CD4-positive, alpha-beta T cell treated with Interleukin-2 at 100 ng/mL for 4 hours (primary cell): ENCODE results near the gene CLIC4.
"Not testable (repeated sequence)": the region's sequence is repeated elsewhere in the genome, so short reads cannot be mapped to it uniquely, and the experiment has no call there.

ENCODE experiments used
- DNase-seq: peaks from one replicate; pipeline ENCODE4 v3.0.0-alpha.2; 2020; ENCODE audit warnings: low spot score

CLIC4 gene

DNA sequence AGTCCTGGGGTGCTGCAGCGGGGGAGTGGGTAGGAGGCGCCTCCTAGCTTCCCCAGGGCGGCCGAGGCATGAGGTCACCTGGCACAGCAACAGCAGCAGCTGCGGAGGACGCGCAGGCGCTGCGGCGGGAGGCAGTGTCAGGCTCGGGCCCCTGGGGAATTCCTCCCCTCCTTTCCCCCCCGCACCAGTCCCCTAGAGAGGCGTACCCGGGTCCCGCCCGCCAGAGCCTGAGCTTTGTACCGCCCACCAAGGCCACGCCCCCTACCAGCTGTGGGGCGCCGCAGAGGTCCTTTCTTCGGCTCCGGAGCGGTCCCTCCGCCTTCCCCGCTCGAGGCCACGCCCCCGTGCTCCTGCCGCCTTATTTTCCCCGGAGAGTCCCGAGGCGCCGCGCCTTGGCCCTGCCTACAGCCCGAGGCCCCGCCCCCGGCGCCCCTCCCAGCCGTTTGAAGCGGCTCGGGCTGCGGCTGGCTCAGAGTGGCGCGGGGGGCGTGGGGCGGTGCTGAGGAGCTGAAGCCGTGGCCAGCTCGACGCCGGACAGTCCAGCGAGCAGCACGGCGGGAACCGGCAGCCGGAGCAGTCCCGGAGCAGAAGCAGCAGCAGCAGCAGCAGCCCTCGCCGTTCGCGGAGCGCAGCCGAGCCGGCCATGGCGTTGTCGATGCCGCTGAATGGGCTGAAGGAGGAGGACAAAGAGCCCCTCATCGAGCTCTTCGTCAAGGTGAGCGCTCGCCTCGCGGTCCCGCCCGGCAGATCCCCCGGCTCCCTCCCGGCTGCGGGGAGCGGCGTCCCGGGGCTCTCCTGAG is at the start of gene CLIC4:
CLIC4 (plus strand) TSS at position 537 of the 800 bp plus-strand sequence; CDS start at position 644, 107 bp downstream.
- peak; percentile 100 for DNase-seq

DNA sequence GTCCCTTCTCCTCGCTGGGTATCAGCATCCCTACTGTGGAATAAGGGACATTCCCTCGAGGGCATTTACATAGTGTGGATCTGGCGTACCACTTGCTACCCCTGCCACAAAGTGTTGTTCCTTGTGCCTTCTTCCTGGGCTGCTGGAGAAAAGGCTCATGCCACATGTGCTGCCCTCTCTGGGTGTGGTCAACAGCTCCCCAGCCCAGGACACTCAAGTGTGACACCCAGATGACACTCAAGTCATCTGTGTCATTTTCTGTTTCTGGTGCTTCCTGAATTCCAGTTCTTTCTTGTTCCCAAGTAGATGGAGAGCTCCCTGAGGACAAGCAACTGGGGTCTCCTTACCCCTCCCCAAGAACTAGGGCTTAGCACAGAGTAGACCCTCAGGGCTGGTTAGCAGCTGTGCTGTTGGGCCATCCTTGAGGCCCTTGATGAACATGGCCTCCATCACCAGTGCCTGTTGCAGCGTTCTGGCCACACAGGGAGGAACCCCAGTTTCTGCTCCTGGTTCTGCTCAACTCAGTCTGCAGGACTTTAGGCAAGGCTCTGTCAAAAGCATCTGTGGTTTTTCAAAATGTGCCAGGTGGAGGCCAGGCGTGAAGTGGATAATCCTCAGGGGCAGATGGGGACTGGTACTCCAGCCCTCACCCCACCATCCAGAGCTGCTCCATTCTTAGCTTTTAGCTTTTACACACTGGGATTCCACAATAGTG is 49.0 kb upstream of the CLIC4 start:
- no peak for DNase-seq

DNA sequence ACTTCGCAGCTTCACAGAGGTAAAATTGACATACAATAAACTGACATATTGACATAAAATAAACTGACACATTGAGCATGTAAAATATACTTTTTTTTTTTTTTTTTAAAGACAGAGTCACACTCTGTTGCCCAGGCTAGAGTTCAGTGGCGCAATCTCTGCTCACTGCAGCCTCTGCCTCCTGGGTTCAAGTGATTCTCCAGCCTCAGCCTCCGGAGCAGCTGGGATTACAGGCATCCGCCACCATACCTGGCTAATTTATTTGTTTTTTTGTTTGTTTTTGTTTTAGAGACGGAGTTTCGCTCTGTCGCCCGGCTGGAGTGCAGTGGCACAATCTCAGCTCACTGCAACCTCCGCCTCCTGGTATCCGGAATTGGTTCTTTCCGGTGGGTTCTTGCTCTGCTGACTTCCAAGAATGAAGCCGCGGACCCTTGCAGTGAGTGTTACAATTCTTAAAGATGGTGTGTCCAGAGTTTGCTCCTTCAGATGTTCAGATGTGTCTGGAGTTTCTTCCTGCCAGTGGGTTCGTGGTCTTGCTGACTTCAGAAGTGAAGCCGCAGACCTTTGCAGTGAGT is 48.4 kb upstream of the CLIC4 start:
- no peak for DNase-seq

DNA sequence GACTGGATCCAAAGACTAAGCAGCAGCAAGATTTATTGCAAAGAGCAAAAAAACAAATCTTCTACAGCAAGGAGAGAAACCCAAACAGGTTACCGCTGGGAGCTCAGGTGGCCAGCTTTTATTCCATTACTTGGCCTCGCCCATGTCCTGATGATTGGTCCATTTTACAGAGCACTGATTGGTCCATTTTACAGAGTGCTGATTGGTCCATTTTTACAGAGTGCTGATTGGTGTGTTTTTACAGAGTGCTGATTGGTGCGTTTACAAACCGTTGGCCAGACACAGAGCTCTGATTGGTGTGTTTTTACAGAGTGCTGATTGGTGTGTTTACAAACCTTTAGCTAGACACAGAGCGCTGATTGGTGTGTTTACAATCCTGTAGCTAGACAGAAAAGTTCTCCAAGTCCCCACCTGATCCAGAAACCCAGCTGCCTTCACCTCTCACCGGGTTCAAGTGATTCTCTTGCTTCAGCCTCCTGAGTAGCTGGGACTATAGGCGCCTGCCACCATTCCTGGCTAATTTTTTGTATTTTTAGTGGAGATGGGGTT is 47.7 kb upstream of the CLIC4 start:
- DNase-seq: not testable (repeated sequence)

DNA sequence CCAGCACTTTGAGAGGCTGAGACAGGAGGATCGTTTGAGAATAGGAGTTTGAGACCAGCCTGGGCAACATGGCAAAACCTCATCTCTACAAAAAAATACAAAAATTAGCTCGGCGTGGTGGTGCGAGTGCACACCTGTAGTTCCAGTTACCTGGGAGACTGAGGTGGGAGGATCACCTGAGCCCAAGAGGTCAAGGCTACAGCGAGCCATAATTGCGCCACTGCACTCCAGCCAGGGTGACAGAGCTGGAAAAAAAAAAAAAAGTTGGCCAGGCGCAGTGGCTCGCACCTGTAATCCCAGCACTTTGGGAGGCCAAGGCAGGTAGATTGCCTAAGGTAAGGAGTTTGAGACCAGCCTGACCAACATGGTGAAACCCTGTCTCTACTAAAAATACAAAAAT is 46.9 kb upstream of the CLIC4 start:
- not testable (repeated sequence) for DNase-seq

DNA sequence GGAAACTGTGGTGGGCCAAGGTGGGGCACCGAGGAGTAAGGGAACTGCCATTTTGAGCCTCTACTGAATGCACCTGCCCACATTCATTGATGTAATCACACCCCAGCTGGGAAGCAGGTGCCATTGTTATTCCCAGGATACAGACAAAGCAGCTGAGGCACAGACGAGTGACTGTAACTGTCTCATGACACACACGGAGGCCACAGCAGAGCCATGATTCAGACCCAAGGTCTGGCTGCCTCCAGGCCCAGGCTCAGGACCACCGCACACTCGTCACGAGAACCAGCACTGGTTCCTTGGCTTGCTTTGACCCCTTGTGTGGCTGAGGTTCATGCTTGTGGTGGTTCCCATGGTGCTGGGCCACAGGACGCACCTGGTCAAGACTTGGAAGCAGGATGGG is 45.6 kb upstream of the CLIC4 start:
- DNase-seq: no peak

DNA sequence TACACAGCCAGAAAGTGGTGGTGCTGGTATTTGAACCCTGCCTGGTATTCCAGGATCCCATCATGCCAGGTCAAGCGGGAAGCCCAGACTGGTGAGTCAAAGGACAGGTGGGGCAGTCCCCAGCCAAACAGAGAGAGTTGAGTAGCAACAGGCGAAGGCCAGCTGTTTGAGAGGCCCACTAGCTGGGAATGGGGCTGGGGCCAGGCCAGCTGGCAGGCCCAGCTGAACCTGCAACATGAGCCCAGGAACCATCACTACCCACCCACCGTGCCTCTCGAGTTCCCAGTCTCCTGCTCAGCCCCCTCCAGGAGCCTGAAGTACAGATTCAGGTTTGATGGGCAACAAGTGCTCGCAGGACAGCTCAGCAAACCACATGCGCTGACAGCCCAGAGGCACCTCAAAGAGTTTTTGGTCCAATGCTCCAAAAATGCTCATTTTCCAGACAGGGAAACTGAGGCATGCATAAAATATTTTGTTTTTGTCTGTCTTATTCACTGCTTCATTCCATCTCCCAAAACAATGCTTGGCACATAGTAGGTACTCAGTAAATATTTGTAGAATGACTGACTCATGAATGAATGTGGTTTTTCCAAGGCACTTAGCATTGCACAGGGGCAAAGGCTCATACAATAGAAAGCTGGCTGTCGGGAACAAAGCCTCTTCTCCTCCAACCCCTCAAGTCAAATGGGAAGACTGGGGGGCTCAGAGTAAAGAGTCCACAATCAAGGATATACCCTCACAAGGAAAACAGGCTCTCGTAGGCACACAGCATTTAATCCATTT is 42.5 kb upstream of the CLIC4 start:
- no peak for DNase-seq

DNA sequence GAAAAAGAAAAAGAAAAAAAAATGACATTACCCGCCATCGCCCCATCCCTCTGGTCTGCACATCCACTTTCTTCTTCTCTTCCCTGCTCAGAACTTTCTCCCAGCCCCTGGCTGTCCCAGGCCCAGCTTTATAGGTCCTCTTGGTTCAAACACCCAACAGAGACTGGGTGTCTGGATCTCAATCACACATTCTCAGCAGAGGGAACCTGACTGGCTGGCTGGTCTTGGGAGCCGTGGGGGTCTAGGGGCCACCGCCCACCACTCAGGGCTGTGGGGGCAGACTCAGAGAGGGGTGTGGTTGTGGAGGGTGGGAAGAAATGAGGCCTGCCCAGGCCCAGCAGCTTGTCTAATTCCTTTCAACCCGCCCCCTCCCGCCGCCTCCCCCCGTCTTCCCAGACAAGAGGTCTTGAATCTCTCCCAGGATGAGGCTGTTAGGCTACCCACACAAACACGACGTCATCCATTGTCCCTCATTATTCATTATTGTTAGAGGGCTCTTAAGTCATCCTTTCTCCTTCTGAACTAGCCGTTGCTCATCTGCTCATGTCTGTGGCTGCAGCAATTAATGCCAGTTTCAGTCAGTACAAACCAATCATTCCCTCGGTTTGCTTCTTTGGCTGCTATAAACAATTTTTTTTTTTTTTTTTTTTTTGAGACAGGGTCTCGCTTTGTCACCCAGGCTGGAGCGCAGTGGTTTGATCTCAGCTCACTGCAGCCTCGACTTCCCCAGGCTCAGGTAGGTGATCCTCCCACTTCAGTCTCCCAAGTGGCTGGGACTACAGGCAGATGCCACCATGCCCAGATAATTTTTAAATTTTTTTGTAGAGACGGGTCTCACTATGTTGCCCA is 40.6 kb upstream of the CLIC4 start:
- no peak for DNase-seq

DNA sequence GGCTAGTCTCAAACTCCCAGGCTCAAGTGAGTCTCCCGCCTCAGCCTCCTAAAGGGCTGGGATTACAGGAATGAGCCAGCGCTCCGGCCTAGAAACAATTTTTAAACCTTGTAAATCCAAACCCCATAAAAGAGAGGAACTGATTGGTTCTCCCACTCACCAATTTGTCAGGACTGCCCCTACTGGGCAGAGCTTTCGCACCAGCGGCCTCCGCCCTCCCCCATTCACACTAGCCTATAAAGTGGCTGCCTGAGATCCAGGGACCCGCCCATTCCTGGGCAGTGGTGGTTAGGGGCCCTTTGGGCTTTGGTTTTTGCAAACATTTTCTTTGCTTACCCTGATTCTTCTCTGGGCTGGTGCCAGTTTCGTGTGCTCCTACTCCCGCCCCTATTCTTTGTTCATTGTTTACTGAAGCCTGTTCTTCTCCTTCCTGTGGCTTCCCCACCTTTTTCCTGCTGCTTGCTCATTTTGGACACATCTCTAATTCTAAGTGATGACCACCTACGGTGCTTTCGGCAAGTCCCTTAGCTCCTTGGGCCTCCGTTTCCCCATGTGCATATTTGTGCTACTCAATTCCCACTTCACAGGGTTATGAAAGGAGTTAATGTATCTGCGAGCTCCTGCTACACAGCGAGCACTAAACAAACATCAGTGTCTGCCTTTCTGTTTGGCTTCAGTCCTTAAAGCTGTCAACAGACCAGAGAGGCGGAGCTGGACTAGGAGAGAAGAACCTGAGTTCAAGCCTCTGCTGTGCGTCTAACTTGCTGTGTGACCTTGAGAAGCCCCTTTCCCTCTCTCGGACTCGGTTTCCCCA is 39.8 kb upstream of the CLIC4 start:
- DNase-seq: no peak

DNA sequence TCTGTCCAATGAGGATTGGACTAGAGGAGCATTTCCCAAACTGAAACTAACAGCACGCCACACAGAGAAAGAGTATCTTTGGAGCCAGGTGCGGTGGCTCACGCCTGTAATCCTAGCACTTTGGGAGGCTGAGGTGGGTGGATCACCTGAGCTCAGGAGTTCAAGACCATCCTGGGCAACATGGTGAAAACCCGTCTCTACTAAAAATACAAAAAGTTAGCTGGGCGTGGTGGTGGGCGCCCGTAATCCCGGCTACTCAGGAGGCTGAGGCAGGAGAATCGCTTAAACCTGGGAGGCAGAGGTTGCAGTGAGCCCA is 39.2 kb upstream of the CLIC4 start:
- not testable (repeated sequence) for DNase-seq

DNA sequence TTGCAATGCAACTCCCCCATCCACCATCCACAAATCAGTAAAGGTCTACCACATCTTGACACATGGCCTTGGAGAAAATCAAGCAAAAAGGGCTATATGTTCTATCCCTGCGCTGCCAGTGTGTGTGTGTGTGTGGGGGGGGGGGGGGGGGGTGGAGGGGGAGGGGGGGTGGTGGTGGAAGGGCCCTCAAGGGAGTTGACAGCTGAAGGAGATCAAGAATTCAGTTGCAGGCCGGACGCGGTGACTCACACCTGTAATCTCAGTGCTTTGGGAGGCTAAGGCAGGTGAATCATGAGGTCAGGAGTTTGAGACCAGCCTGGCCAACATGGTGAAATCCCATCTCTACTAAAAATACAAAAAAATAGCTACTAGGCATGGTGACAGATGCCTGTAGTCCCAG is 37.6 kb upstream of the CLIC4 start:
- DNase-seq: no peak

DNA sequence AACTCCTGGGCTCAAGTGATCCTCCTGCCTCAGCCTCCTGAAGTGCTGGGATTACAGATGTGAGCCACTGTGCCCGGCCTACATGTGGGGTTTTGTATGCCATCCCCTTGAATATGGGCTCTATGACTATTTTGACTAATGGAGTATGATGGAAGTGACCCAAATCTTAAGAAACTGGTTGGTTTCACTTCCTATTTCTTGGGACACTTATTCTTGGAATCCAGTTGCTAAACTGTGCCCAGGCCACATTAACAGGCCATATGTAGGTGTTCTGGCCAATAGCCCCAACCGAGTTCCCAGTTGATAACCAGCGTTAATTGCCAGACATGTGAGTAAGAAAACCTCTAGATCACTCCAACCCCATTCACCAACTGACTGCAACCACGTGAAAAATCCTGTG is 36.3 kb upstream of the CLIC4 start:
- no peak for DNase-seq

DNA sequence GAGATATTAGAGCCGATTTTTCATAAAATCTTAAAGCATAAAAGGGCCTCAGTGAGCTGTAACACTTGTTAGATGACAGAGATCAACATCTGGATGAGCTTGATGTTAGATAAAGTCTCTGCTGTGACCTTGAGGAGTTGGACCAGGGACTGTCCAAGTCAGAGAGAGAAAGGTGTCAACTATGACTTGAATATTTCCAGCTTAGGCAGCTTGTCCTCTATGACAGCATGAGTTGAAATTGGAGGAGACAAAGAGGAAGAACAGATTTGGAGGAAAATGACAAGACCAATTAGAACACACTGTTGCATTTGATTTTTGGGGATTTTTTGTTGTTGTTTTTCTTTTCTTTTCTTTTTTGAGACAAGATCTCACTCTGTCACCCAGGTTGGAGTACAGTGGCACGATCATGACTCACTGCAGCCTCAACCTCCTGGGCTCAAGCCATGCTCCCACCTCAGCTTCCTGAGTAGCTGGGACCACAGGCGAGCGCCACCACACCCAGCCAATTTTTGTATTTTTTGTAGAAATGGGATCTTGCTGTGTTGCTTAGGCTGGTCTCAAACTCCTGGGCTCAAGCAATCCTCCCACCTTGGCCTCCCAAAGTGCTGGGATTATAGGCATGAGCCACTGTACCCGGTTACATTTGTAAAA is 35.3 kb upstream of the CLIC4 start:
- peak; percentile 43 for DNase-seq

DNA sequence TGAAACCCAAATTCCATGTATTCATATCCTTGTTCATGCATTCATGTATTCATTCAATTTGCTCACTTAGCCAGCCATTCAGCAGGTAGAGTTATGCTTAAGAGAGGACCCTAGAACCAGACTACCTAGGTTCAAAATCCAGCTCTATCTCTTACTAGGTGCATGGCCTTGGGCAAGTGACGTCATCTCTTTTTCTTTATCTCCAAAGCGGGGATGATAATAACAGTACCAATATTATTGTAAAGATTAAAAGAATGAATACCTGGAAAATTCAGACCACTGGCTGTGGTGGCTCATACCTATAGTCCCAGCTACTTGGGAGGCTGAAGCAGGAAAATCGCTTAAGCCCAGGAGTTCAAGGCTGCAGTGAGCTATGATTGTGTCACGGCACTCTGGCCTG is 33.9 kb upstream of the CLIC4 start:
- DNase-seq: no peak

DNA sequence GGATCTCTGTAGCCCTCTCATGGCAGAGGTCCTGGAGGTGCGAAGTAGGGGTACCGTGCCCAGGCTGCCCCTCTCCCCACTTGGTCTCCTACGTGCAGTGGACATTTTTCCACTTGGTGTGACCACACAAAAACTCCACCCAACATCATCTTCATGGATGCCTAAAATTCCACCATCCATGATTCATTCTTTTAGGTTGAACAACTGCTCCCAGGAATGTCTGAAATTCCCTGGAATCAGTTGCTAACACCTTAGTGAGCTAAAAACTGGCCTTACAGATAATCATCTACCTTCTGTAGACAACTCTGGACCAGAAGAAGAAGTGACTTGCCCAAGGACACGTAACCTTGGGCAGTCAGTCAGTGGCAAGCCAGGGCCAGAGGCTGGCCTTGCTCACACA is 32.1 kb upstream of the CLIC4 start:
- no peak for DNase-seq

DNA sequence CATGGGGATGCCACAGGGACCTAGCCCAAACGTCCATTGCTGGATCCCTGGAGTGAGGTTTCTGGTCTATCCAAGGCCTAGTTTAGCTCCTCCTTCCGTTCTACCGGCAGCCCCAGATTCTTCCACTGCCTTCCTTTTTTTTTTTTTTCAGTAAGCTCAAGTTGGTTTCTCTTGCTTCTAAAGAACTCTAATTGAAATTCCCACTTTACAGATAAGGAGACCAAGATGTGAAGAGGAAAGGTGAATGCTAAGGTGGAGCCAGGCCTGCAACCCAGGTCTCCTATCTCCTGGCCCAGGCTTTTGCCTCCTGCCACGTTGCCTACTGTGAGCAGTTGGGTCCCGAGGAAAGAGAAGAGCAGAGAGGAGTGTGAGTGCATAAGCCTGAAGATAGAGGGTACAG is 31.5 kb upstream of the CLIC4 start:
- DNase-seq: no peak

DNA sequence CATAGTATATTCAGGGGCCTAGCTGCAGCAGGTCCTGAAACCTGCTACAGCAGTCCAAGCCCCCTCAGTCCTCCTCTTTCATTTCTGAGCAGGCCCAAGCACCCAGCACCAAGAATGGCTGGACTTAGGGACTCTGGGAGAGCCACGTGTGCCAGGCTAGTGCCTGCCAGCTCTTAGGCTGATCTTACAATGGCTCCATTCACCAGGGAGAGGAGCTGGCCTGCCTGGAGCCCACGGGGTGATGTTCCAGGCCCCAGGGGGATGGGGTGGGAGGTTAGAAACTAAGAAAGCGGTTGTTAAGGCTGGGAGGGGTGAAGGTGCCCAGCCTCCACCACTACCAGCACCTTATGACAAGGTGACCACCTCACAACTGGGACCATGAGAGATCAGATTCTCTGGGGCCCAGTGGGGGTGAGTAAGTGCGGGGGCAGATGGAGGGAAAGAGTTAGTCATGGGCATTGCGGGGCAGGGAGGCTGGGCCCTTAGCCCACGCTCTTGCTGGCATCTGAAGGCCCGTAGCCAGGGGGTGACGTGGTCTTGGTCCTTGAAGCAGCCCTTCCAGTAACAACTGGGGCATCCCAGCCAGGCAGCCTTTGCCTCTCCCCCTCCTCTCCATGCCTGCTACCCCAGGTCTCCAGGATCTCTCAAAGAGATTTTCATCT is 30.3 kb upstream of the CLIC4 start:
- DNase-seq: no peak

DNA sequence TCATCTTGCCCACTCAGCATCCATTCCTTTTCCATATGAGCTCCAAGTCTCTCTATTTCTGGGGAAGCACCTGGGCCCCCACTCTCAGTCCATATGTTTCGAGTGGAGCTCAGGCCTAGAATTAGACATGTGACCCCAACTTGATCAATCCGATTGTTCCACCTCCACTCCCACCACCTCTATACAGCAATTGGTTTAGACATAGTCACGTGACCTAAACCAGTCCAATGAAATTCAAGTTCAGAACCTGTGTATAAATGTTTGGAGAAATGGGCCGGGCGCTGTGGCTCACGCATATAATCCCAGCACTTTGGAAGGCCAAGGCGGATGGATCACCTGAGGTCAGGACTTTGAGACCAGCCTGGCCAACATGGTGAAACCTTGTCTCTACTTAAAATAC is 29.6 kb upstream of the CLIC4 start:
- no peak for DNase-seq

DNA sequence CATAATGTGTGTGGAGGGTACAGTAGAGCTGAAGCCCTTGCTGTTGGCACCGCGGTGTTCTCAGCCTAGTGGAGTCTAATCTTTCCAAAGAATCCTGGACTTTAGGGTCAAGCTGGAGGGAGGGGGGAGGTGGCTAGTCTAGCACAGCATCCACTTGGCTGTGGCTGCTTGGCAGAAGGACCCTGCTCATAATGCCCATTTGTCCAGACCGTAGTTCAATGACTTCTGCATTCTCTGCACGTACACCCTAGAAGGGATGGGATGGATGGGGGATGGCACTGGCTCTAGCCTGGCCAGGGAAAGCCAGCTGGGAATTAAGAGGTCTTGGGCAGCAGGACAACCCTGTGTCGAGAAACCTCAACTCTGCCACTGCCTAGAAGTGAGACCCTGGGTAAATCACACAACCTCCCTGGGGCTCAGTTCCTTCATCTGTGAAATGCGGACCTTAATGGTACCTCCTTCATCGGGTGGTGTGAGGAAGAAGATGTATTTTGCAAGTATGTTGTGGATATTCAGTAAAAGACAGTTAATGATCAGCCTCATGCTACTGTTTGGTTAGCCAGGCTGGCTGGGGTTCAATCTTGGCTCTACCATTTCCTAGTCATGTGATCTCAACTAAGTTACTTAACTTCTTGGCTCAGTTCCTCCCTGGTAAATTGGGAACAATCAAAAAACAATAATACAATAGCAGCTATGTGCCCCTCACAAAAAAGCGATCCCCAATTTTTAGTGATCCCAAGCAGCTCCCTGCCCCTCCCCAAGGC is 27.2 kb upstream of the CLIC4 start:
- no peak for DNase-seq
